Measurements from ENCODE around the gene TIMM23.
"Not testable (repeated sequence)": the region's sequence is repeated elsewhere in the genome, so short reads cannot be mapped to it uniquely, and the experiment has no call there.

The TIMM23 gene, protein sequence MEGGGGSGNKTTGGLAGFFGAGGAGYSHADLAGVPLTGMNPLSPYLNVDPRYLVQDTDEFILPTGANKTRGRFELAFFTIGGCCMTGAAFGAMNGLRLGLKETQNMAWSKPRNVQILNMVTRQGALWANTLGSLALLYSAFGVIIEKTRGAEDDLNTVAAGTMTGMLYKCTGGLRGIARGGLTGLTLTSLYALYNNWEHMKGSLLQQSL

DNA sequence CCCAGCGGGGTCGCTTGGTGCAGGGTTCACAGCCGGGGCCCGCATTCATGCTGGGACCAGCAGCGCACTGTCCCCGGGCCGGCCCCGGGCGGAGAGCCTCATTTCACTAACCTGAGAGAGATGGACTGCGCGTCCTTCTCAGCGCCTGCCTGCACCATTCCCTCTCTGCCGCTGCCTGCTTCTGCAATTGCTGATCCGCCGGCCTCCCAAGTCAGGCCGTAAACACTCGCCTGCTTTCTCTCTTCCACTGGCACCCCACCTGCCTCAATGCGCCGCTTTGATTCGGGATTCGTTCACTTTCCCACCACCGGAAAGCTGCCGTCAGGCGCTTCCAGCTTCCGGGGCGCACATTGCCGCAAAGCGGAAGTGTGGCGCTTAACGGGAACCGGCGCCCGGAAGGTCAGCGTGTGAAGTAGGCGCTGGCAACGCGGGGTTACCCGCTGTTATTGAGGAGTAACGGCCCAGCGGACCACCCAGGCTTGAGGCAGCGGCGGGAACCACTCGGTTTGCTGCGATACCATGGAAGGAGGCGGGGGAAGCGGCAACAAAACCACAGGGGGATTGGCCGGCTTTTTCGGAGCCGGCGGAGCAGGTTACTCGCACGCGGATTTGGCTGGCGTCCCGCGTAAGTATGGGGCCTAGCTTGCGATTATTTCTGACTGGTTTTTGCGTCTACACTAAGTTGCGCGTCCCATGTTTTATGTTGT lies at the start of gene TIMM23:
Gene TIMM23, plus strand, starts transcription at position 384 of the 707 bp plus-strand sequence. Its CDS starts 136 bp downstream, at position 520.
- peak; percentile 89 for DNase-seq

- DNase-seq: not testable (repeated sequence)
These were observed 45.5 kb upstream of the TIMM23 start for GRCh38 chr10:45926790-45927189.

GRCh38 chr10:45931305-45931704 lies 41.0 kb upstream of the TIMM23 start:
- not testable (repeated sequence) for DNase-seq

DNA sequence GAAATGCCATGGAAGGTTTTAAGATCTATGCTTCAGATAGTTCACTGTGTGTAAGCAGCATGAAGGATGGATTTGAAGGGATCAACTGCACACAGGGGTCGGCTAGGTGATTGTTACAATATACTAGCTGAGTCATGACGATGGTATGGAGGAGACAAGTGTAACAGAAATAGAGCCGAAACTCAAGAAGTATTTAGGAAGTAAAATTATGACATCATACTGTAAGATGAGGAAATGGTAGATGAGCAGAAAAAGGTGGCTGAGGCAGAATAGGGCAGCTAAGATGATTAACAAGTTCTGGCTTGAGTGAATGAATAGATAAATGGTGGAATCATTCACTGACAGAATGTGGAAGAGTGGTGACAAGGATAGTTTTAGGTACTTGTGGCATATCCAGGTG lies 37.5 kb upstream of the TIMM23 start:
- DNase-seq: not testable (repeated sequence)

DNA sequence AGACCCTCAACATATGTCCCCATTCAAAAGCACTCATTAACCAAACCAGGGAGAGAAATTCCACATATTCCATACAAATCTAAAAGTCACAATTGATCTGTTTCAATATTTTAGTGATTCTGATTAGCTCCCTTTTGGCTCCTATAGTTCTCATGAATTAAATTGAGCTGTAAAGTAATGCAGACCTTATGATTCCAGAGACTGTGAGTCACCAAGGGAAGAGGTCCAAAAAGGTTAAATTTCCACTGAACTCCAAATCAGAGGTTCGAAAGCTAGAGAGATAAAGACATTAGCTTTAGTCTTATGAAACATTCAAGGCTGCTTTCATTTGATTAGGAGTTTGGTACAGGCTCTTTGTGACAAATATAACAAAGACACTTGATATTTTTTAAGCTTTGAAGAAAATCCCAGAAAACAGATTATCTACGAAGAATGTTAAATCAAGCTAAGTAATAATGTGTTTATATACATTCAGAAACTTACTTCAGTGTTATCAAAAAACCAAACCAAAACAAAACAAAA lies 33.1 kb upstream of the TIMM23 start:
- not testable (repeated sequence) for DNase-seq

- not testable (repeated sequence) for DNase-seq
These were observed 31.1 kb upstream of the TIMM23 start for GRCh38 chr10:45941196-45941595.

- not testable (repeated sequence) for DNase-seq
These were observed 26.8 kb upstream of the TIMM23 start for GRCh38 chr10:45945476-45945875.

DNA sequence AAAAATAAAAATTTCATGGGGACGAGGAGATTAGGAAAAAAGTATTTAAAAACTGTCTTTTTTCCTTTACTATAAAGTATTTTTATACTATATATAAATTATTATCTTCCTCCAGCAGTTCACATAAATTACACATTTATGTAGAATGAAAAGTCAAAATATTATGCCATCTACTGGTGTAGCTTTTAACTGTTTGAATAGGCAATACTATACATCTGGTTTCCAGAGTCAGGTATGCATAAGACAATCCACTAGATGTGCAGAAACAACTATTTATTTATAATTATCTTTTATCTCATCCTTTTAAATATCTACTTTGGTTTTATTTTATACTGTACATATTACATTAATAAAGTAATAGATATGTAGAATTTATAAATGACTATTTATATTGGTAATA lies 24.9 kb upstream of the TIMM23 start:
- DNase-seq: not testable (repeated sequence)

DNA sequence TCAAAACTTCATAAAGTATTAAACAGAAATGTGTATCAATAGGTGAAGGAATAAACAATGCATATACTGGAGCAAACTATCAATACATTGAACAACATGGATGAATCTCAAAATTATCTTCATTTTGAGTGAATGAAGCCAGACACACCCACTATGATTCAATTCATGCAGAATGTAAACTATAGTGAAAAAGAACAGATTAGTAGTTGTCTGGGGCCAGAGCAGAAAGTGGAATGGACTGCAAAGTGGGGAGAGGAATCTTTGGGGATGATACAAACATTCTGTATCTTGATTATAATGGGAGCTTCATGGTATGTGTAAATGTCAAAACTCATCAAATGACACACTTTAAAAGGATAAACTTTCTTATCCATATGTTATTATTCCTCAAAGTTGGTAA lies 23.5 kb upstream of the TIMM23 start:
- not testable (repeated sequence) for DNase-seq

DNA sequence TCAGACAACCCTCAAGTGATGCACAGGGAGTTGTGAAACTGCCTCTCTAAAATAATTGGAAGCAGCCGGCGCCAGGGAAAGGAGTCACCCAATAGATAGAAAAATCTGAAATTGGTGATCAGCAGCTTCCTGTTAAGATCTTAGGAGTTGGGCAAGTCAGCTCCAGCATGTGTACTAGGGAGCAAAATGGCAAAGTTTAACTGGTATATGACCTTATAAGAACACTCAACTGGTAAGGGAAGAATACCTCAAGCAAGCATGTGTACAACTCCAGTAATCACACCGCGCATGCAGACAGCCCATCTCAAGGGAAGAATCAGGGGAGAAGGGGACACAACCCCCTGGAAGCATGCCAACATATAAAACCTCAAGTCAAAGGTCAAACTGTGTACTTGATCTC lies 17.9 kb upstream of the TIMM23 start:
- not testable (repeated sequence) for DNase-seq

DNA sequence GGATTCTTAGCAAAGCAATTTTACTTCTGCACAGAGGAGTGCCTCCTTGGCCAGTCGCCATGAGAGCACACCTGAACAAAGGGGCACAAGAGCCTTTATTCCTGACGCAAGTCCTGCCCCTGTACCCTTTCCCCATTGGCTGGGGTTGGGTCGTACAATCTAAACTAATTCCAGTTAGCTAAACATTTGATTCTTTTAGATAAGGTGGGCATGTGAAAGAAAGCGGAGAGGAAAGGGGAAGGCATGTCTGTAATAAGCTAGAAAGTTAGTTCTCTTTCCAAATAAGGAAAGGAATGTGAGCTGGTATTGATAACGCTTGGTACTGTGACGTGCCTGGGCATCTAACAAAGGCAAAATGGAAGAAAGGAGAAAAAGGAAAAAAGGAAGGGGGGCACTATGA lies 15.7 kb upstream of the TIMM23 start:
- not testable (repeated sequence) for DNase-seq

GRCh38 chr10:45957928-45958327 lies 14.4 kb upstream of the TIMM23 start:
- not testable (repeated sequence) for DNase-seq

- DNase-seq: not testable (repeated sequence)
These were observed 9.4 kb upstream of the TIMM23 start for GRCh38 chr10:45962686-45963452.

DNA sequence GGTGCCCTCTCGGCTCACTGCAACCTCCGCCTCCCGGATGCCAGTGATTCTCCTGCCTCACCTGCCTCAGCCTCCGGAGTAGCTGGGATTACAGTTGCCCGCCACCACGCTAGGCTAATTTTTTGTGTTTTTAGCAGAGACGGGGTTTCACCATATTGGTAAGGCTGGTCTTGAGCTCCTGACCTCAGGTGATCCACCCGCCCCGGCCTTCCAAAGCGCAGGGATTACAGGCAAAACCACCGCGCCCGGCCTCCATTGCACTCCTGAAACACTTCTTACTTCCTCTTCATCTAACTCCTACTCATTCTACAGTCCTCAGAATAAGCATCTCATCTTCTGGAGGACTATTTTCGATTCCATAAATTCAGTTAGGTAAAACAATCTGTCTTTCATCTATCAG lies 1.3 kb upstream of the TIMM23 start:
- not testable (repeated sequence) for DNase-seq

DNA sequence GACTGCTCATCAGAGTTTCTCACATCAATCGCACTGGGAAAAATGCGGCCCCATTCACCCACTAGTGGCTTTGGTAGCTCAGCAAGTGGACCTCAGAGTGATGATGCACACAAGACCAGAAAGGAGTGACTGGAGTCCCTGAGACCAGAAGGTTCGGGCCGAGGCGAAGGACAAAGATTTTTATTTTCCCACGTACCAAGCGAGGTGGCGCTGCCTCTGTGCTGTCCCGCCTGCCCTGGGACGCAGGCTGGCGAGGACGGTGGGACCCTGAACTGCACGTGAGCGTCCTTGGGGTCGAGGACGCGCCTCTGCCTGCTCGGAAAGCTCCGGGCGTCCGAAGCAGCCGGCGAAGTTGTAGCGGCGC lies 565 bp upstream of the TIMM23 start:
- DNase-seq: not testable (repeated sequence)

DNA sequence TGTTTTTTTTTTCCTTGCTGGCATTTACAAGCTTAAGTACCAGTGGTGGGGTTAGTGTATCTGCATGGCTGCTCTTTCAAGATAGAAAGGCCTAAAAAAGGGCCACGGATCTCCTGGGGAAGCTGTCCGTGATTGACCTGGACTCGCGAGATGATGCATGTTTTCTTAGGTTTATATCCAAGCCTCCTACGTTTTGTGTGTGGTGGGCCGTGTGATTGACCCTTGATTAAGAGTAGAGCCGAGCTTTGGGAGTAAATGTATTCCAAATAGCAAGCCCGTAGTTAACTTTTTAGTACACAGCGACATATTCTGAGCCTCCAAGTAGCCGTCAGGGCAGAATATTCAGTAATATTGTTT lies 502 bp downstream of the TIMM23 start:
- DNase-seq: not testable (repeated sequence)

DNA sequence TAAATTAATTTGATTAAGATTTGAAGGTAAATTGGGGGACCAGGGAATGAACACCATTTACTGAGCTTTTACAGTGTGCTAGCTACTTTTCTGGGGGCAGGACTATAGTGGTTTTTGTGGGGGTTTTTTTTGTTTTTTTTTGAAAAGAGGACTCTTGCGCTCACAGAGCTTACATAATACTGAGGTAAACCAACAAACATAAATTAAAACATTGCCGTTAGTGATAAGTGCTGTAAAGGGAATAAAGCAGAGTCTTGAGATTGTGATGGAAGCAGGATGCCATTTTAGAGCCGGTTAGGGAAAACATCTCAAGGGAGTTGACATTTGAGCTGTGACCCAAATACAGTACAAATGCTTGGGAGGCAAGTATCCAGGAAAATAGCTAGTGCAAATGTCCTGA lies 1.8 kb downstream of the TIMM23 start:
- not testable (repeated sequence) for DNase-seq

GRCh38 chr10:45978554-45978953 lies 6.3 kb downstream of the TIMM23 start:
- not testable (repeated sequence) for DNase-seq

GRCh38 chr10:45981367-45981766 lies 9.1 kb downstream of the TIMM23 start:
- not testable (repeated sequence) for DNase-seq

DNA sequence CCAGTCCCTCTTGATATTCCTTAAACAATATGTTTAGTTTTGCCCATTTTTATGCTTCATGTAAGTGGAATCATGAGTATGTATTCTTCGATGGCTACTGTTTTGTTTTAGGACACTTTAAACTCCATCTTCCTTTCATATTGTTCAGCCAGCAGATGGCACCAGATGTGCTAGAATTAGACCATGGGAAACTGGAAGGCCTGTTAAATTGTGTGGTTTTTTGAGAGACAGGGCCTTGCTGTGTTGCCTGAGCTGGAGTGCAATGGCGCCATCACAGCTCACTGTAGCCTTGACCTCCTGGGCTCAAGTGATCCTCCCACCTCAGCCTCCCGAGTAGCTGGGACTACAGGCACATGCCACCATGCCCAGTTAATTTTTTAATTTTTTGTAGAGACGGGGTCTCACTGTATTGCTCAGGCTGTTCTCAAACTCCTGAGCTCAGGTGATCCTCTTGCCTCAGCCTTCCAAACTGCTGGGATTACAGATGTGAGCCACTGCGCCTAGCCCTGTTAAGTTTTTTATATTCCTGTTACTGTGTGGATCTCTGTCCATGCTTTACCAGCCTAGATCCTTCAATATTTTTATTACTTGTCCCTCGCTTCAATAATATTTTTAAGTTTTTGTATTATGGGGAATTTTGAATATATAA lies 11.4 kb downstream of the TIMM23 start:
- DNase-seq: peak; percentile 72

GRCh38 chr10:45984473-45984872 lies 12.2 kb downstream of the TIMM23 start:
- not testable (repeated sequence) for DNase-seq

GRCh38 chr10:45985590-45985989 lies 13.3 kb downstream of the TIMM23 start:
- not testable (repeated sequence) for DNase-seq

- no peak for DNase-seq
These were observed 25.3 kb downstream of the TIMM23 start for GRCh38 chr10:45997557-45997956.

All from CD4-positive, alpha-beta T cell treated with Interleukin-21 for 1 hour (primary cell).